ENCODE data around the gene PACSIN2.
"Not testable (repeated sequence)": the region's sequence is repeated elsewhere in the genome, so short reads cannot be mapped to it uniquely, and the experiment has no call there.

PACSIN2 gene

DNA sequence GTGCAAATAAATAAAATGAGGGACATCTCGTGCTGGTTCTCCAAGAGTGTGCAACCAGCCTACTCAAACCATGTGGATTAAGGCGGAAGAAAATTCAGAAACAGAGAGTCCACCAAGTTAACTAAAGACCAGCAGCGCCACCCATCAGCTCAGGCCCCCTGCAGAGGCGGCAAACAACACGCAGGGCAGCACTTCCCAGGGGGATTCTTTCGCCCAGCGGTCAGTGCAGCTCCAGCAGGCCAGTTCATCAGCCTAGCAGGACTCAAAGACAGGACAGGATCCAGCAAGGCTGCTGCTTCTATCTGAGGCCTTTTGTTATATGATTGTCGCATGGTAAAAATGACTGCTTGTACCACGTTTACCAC lies 51.7 kb downstream of the PACSIN2 start:
- no peak for DNase-seq

DNA sequence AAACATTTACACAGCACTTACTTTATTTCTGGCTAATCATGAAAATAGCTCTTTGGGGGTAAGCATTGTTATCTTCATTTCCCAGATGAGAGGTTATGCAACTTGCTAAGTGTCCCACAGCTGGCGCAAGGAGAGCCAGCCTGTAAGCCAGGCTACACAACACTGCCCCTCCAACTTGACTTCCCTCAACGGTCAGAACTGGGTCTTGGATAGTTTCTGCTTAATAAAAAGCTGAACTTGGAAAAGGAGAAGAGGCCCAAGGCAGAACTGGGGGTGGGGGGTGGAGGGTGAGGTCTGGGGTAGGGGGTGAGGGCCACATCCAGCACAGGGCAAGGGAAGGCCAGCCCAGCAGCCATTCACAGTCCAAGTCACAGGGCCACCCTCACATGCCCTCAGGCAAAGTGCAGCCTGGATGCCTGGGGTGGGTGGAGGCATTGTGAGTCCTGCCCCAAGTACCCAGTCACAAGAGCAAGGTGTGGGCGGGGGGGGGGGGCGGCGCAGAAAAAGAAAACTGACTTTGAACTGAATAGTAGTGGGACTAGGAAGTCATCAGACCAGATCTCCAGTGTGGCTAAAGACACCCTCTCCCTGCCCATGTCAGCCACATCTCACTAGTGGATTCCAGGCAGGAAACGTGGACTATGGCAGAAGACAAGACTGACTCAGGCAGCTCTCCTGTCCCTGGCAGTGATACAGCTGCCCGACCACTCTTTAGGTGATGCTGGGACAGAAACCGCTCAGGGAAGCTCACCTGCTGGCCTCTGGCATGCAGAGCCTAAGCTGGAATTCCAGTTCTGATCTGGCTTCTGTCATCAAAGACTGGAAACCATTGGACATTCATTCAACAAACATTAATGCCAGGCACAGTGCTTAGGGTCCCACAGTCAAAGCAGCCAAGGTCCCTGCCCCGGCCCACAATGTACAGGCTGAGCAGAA lies 52.4 kb downstream of the PACSIN2 start:
- no peak for DNase-seq

DNA sequence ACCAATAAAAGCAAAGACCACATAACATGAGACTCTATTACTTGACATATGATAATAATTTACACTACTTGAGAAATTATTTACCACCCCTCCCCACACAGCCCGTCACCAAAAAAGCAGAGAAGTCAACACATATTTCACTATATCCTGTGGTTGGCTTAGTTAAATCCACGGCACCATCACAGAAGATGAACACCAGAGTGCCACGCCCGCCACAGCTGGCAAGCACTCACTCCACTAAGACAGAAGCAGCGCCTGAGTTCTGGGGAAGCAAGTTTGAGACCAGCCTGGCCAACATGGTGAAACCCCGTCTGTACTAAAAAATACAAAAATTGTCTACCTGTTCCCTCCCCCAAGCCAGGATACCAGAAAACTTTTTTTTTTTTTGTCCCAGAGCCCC lies 53.1 kb downstream of the PACSIN2 start:
- no peak for DNase-seq

DNA sequence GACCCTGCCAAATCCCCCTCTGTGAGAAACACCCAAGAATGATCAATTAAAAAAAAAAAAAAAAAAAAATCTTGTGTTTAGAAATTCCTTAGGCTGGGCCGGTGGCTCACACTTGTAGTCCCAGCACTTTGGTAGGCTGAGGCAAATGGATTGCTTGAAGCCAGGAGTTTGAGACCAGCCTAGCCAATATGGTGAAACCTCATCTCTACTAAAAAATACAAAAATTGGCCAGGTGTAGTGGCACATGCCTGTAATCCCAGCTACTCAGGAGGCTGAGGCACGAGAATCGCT lies 53.6 kb downstream of the PACSIN2 start:
- DNase-seq: not testable (repeated sequence)

DNA sequence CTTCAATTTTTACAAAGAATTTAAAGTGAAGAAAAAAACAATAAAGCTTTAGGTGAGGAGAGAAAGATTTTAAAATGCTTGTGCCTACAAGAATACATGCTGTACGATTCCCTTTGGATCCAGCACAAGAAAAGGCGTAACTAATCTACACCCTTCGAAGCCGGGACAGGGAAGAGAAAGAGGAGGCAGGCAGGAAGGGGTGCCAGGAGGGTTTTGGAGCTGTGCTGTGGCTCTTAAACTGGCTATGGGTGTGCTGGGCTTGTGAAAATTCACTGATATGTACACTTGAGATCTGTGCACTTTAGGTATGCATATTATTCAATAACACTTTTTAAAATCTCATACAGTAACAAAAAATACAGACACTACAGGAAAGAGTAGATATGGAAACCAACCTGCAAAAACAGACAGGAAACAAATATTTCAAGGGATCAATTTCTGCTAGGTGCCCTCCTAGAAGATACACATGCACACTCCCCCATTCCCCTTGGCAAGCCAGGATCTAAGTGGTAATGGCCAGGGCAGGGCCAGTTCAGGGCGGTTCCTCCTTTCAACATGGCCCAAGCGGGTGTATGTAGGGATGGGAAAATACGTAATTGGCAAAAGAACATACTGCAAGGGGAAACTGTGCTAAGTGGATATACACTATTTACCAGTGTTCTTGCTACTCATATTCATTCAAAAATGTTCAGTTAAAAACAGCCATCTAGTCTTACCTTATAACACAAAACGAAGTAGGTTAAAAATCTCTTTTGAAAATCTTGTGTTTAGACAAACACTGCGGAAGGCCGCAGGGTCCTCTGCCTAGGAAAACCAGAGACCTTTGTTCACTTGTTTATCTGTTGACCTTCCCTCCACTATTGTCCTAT lies 54.2 kb downstream of the PACSIN2 start:
- DNase-seq: no peak

DNA sequence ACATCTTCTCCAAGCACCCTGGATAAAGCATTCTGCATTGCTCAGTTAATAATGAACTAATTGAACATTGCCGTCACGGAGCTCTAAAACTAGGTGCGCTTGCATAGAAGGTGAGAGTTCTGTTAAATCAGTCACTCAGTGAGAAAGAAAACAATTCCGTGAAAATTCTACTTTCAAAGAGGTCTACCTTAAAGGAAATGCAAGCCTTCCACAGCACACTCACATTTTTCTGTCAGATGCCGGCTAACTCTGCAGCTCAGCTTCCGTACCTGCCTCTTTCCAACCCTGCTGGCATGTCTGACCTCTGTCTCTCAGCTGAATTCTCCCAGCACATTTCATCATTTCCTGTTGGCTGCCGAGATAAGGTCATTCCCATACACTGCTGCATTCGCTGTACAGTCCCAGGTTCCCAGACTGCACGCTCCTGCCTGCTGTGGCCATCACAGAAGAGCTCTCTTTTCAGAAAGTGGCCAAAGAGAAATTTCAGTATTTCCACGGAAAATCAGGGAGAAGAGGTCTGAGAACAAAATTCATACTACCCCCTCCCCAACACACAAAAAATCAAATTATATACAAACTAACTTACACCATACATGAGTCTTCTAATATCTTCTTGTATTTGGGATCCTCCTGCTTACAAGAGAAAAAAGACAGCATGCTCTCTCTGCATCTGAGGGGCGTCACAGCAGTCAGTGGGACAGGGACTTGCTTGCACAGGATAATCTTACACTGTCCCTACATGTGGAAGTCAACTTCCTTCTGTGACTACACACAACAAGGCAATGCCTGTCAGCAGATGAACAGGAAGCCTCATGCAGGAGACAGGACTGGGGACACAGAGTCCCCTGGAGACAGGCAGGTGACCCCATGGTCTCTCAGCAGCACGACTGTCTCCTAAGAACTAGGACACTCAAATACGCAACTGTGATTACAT lies 55.1 kb downstream of the PACSIN2 start:
- no peak for DNase-seq

DNA sequence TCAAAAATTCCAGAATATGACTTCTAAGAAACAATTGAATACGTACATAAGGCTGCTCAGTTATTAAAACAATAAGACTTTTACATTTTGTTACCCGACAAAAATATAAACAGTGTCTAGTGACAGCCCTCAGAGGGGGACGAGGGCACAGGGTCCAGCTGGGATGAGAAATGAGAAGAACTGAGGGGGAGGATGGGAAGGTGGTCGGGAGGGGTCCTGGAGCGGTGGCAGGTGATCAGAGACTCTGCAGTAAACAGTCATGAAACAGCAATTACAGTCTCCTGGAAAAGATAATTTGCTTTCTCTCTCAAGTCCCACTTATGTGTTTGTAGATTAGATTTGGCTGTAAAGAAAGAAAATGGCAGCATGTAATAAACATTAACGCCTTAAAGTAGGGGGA lies 56.0 kb downstream of the PACSIN2 start:
- DNase-seq: no peak

DNA sequence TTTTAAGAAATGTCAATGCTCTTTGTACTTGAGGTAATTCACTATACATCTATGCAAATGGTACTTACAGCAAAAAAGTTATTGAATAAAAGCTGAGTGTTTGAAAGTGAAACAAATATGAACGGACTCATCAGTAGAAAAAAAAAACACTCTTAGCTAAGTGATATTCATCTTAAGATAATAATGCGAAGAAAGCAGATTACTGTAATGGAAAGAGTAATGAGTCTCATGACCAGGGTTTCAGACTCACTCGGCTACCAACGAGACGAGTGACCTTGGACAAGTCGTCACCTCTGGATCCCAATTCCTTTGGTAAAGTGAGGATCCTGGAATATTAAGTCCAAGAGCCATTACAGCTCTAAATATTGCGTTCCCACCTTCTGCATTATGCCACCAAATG lies 57.0 kb downstream of the PACSIN2 start:
- no peak for DNase-seq

DNA sequence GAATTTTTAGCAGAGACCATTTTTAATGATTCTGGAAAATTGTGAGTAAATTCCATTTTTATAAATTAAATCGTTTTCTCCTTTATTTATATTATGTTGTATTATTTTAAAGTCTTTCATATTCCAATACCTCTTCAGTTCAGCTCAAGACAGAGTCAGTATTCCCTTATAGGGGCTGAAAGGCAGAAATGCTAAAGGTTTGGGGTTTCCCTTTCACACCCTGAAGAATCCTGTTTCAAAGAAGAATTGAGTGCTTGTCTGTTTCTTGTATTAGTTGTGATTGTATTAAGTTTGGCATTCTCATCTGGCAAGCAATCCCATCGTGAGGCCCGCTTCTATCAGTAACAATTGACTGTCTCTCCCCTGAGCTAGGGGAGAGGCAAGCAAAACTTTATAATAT lies 57.4 kb downstream of the PACSIN2 start:
- DNase-seq: no peak

DNA sequence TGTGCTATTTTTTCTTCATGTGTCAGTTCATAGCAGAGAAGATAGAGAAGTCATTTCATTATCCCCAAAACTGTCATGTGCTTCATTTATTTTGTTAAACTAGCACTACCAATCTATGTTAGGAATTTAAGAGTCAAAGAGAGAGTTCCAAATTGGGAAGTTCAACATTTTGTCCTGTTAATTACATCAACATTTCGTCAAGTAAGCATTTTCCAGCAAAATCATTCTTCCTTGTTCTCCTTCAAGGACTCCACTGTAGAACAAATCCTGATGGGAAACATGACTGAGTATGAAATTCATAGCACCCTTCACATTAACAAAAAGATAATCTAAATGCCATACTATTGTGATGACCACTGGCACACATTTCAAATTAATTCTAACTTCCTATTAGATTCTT lies 59.1 kb downstream of the PACSIN2 start:
- no peak for DNase-seq

DNA sequence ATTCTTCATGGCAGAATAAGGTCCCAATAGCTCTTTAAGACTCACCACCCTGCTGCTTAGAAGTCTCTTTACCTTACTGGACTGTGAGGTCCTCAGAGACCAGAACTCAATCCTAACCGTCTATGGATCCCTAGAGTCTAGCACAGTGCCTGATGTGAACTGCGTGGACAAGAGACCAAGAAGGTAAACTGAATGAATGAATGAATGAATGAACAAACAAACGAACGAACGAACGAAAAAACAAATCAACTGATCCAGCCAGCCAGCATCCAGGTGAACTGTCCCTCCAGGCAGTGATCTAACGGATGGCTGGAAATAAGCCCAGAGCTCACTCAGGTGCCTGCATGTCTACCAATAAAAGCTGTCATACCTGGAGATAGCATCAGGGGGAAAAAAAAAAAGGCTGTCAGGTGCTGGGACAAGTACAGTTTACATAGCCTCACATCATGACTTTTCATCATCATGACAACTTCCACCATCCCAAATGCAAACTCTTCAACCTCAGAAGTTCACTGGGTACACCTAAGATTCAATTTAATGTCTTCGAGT lies 59.8 kb downstream of the PACSIN2 start:
- no peak for DNase-seq

DNA sequence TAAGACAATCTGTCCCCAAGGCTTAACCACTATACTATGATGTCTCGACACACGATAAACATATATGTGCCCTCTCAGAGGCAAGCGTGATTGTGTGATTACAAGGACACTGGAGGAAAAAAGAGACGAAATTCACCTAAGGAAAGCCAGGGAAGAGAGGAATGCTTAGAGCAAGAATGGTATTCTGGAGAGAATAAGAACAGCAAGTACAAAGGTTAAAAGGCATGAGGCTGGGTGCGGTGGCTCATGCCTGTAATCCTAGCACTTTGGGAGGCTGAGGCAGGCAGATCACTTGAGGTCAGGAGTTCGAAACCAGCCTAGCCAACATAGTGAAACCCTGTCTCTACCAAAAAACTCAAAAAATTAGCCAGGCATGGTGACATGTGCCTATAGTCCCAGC lies 61.2 kb downstream of the PACSIN2 start:
- not testable (repeated sequence) for DNase-seq

DNA sequence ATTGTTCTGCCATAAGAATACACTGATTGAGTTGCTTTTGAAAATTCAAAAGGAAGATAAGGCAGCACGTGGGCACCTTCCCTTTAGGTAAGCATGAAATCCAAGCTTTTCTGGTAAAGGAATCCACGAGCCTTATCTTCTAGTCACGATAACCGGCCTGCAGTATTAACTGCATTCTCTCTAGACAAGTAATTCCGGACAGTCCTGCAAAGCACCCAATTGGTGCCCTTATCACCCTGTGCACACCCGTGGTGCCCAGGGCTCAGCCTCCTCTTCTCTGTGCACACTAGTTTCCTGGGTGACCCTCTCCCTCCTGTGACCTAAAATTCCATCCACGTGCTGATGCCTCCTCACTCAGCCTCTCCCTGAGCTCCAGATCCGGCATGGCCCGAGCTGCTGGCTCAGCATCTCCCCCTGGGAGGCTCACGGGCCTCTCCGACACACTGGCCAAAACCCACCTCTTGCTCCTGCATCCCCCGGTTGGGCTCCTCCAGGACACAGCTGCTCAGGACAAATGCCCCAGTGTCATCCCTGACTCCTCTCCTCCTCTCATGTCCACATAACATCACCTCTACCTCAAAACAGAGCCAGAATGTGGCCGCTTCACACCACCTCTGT lies 63.7 kb downstream of the PACSIN2 start:
- no peak for DNase-seq

DNA sequence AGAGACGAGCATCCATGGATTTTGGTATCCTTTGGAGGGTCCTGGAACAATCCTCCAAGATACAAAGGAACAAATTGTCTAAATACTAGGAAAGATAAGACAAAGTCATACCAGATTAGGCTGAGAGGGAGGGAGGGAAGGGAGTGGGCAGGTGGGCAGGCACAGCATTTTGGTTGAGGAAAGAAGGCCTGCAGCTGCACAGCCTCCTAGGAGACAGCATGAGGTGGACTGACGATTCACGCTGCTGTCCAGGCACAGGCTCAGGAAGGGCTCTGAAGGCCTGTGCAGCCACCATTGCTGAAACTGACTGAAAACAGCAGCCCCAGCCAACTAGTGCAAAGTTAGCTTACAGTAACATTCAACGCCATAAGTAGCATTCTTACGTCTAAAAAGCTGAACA lies 64.7 kb downstream of the PACSIN2 start:
- no peak for DNase-seq

DNA sequence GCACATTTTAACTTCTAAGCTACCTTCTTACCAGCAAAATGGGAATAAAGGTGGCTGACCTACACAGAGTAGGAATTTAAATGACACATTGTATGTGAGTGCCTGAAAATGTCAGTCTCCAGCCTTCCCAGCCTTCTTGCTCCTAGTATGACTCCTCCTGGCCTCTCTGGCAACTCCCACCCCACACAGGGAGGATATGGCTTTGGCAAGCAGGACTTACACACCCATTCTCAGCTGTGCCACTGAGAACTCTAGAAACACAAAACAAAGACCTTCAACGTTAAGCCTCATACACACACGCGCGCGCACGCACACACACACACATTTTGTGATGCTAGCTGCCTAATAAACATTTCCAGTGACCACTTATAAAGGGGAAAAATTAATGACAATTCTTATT lies 65.8 kb downstream of the PACSIN2 start:
- DNase-seq: no peak

DNA sequence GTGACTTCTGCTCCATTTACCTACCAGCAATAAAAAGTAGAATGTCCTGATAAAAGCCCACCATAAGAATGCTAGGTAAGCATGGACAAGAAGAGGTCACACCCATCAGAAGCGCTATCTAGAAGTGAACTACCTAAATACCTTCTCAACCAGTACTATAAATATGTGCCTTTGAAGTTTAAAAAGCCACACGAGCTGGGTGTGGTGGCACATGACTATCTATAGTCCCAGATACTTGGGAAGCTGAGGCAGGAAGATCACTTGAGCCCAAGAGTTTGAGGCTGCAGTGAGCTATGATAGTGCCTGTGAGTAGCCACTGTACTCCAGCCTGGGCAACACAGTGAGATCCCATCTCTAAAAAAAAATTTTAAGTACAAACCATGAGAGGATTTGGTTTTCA lies 66.7 kb downstream of the PACSIN2 start:
- DNase-seq: no peak

DNA sequence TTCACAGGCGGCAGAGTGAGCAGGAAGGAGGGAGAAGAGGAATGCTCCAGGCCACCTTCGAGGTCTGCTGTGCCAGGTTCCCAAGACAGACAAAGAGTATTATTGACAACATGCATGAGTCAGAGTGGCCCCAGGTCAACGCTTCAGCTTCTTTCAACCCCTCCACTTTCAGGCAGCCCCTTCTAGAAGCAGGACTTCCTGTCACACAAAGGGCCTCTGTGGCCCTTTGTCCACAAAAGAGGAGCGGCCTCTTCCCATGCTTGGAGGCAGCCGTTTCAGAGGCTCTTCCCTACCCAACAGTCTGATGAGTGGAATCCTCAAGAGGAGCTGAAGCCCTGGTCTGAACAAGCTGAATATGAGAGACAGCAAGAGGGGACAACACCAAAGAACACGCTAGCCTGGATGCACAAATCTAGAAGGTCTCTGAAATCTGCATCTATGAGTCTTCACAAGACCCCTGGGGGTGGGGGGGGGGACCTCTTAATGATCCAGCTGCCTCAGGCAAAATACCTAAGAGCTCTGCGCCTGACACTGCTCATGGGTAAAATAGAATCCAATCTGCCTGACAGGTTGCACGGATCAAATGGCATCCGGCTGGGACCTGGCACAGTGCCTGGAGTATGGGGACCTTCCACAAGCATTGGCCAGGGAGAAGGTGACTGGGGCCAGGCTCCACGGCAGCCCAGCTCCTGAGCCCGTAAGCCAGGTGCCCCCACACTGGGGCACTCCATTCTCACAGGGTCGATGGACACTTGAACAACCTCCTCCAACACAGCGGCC lies 67.5 kb downstream of the PACSIN2 start:
- DNase-seq: peak; percentile 57

DNA sequence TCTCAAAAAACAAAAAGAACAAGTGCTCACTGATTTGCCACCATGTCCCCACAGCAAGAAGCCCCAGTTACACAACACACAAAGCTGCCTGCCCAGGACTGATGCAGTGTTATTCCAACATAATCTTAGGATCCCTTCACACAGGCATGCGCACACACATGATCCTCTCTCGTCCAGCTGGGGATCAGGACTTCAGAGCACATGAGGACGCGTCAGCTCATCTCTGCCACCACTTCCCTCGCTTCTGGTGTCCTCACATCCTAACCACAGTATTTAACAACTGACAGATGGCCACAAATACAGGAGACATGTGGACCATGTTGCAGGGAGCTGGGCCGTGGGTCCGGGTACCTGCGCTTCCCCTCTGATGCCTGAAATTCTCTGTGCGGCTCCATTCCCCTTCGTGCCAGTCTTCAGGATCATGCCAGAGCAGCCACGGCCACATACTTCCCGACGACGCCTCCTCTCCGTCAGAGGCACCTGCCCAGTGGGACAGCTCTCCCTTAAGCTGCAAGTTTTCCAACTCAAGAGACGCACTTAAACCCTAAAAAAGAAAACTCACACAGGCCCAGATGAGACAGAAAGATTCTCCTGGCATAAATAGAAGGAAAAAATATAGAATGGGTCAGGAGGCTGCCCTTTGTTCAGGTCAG lies 68.3 kb downstream of the PACSIN2 start:
- DNase-seq: no peak

DNA sequence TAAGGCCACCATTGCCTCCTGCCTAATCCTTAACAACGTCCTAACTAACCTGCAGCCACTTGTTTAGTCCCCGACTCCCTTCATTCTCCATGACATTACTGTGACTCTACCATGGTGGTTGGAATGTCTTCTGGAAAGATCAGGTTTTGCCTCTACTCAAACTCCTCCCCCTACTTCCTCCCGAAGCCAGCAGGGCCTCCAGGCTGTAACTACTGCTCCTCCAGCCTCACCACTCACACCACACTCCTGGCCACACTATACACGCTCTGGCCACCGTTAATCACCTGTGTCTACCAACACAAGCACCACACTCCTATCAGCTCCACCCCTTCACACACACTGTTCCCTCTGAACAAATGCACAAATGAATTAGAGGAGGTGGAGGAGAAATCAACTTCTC lies 69.2 kb downstream of the PACSIN2 start:
- DNase-seq: no peak

DNA sequence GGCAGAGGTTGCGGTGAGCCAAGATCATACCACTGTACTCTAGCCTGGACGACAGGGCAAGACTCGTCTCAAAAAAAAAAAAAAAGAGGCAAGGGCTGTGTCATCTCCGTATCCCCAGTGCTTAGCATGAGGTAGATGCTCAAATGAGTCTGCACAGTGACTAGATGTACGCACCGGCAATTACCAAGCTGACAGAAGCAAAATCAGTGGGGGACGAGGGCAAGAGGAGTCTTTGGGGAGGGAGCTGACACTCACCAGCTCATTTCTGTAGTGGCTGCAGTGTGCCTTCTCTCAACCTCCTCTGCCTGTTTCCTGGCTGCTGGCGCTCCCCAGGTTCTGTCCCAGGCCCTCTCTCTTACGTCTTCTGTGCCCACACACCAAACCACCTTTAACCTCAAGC lies 69.9 kb downstream of the PACSIN2 start:
- no peak for DNase-seq

DNA sequence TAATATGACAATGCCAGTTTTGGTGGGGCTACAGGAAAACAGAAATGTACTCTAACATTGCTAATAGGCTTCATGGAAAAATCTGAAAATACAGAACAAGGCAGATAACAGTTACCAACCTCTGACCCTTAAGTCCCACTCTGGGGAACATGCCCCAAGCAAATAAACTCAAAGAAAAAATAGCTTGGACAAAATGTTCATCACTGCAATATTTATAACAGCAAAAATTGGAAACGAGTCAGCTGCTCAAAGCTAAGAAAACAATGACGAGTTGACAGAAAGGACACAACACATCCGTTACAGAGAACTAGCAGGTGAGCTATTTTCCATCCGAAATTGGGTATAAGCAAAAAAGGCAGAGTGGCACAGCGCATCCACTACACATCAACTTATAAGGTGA lies 70.5 kb downstream of the PACSIN2 start:
- DNase-seq: no peak
